Brain microvascular endothelial cell (primary cell): ENCODE results near the gene TLX2.

ENCODE experiments used
- DNase-seq: peaks from one replicate; pipeline ENCODE4 v3.0.0-alpha.2; 2020
- H3K27ac ChIP-seq: fragments of 250-450 bp; sonication (Bioruptor Pico); 2 replicates; pipeline ENCODE4 v1.5.1; 2020; ENCODE audit warnings: mild to moderate bottlenecking, moderate library complexity
- H3K27me3 ChIP-seq: fragments of 250-450 bp; sonication (Bioruptor Pico); replicated peaks from 2 replicates; pipeline ENCODE4 v1.5.1; 2020; ENCODE audit warnings: mild to moderate bottlenecking
- H3K36me3 ChIP-seq: fragments of 250-450 bp; sonication (Bioruptor Pico); replicated peaks from 2 replicates; pipeline ENCODE4 v1.5.1; 2020; ENCODE audit warnings: mild to moderate bottlenecking
- H3K4me3 ChIP-seq: 2 replicates; pipeline ENCODE4 v1.5.1; 2011; ENCODE audit warnings: low read depth, mild to moderate bottlenecking, control low read depth, low read length, moderate library complexity
- in situ Hi-C: cut with HindIII; loops from 2 replicates; pipeline ENCODE4 v1.10.0; 2017; ENCODE audit warnings: low sequenced_read_pairs, low pct_ligation_motif_present
- TF ChIP-seq, protein P1 (sequence below): IDR thresholded peaks from 2 replicates; pipeline ENCODE4 v1.5.1; 2011; ENCODE audit warnings: low read depth, mild to moderate bottlenecking, moderate library complexity, low read length, control low read depth, inconsistent platforms; ENCODE audit errors: missing control alignments

TLX2 gene

DNA sequence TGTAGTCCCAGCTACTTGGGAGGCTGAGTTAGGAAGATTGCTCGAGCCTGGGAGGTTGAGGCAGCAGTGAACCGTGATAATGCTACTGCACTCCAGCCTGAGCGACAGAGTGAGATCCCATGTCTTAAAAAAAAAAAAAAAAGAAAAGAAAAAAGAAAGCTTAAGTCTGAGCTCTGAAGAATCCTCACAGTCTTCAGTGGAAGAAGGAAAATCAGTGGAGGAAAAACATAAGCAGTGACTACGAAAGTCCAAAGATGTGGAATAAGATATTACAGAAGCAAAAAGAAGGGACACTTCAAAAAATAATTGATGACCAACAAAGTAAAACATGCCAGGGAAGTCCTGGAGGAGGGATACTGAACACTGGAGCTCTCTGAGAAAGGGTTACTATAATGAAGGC lies 4.0 kb upstream of the TLX2 start:
- H3K4me3 ChIP-seq, result no peak overlapping the region
- H3K27ac ChIP-seq, result no peak overlapping the region
- TF ChIP-seq, protein P1, sequence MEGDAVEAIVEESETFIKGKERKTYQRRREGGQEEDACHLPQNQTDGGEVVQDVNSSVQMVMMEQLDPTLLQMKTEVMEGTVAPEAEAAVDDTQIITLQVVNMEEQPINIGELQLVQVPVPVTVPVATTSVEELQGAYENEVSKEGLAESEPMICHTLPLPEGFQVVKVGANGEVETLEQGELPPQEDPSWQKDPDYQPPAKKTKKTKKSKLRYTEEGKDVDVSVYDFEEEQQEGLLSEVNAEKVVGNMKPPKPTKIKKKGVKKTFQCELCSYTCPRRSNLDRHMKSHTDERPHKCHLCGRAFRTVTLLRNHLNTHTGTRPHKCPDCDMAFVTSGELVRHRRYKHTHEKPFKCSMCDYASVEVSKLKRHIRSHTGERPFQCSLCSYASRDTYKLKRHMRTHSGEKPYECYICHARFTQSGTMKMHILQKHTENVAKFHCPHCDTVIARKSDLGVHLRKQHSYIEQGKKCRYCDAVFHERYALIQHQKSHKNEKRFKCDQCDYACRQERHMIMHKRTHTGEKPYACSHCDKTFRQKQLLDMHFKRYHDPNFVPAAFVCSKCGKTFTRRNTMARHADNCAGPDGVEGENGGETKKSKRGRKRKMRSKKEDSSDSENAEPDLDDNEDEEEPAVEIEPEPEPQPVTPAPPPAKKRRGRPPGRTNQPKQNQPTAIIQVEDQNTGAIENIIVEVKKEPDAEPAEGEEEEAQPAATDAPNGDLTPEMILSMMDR, result no peak
- in situ Hi-C loops, result no loop called here
- peaks cover 42% of the 10 kb centered on the region for H3K27me3 ChIP-seq
- H3K36me3 ChIP-seq, result peaks cover 7% of the 10 kb centered on the region
- no peak for DNase-seq

DNA sequence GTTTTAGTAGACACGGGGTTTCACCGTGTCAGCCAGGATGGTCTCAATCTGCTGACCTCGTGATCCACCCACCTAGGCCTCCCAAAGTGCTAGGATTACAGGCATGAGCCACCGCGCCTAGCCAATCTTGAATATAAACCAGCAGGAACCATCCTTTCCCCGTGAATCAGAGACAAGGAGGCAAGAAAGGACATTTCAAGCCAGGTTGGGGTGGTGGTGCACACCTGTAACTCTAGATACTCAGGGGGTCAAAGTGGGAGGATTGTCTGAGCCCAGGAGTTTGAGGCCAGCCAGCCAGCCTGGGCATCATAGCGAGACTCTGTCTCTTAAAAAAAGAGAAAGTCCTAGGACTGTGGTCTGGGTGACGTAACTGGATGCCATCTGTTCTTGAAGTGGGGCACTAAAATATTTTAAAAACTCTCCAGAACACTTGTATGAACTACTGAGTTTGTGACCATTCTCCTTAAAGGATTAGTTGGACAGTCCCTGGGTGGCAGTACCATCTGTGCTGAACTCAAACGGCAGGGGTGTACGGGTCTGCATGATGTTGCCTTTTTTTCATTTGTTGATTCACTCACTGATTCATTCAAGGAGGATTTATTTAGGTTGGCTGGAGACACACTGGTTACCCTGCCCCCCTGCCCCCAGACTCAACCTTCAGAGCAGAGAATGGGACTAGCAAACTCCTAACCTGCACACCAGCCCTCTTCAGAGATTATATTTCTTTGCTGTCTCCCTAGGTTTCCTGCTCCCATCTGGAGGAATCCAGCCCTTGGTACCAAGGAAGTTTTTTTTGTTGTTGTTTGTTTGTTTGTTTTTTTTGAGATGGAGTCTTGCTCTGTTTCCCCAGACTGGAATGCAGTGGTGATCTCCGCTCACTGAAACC lies 2.9 kb upstream of the TLX2 start:
- no peak for DNase-seq
- Histone ChIP-seq H3K36me3 (no peaks in the 10 kb centered on the region), H3K27me3 (peaks cover 52% of the 10 kb centered on the region), H3K4me3 (no peak overlapping the region), H3K27ac (no peak overlapping the region)
- TF ChIP-seq, protein P1, result no peak
- in situ Hi-C loops, result no loop called here

DNA sequence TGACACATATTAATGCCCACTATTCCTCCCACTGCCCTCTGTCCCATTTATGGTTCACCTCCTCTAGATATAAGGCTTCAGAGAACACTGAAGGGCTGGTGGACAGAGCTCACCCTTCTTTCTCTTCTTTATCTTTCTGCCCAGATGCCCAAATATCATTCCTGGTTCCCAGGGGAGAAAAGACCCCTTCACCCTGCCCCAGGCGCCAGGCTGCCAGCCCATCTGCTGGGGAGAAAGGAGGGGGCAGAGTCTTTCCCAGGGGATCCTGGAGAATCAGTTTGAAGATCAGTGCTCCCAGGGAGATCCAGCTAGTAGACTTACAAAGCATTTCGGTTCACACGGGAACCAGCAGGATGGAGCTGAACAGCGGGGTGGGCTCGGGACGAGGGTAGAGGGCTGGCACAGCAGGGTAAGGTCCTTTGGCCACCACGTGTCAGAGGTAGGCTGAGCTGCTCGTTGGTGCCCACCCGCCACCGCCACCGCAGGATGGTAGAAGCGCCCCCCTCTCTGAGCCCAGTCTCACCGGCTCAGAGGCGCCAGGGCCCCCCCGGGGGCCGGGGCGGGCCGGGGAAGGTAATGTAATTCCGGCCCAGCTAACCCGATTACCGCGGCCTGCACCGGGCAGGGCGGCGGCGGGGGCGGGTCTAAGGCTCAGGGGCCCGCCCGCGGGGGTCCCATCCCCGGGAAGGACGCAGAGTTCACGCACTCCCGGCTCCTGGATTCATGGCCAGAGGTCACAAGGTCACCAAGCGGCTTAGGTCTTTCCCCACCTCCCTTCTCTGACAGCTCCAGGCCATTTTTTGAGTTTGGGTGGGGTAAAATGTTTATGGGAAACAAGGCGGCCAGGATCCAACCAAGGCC lies 1.3 kb upstream of the TLX2 start:
- peaks cover 61% of the 10 kb centered on the region for H3K27me3 ChIP-seq
- H3K27ac ChIP-seq, result no peak overlapping the region
- DNase-seq, result no peak
- H3K4me3 ChIP-seq, result no peak overlapping the region
- TF ChIP-seq, protein P1, result no peak
- in situ Hi-C loops, result no loop called here
- no peaks in the 10 kb centered on the region for H3K36me3 ChIP-seq

DNA sequence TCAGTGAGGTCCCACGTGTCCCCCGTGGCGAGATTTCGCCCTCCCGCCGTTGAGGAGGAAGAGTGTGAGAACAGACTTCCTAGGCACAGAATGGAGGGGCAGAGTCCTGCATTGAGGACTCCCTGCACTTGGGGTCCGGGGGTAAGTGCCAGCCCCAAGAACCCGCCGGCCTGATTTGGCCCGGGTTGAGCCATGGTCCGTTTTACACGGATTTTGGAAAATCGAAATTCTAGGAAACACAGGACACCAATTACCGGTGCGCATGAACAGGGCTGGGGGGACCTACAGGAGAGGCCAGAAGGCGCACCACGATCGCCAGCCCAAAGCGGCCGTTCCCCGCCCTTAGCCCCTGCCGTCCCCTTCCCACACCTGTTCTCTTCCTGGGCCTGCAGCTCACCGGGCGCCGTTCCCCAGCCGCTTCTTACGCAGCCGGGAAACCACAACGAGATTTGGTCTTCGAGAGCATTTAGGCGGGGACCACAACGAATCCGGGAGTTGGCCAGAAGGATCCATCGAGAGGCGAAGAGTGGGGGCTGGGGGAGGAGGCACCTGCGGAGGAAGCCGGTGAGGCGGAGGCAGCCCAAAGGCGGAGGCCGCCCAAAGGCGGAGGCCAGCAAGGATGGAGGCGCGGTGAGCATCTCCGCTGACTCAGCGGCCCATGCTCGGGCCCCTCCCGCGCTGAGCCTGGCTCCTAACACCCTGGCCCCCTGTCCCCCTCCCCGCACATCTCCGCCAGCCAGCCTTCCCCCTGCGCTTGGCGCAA lies 464 bp upstream of the TLX2 start:
- DNase-seq, result no peak
- Histone ChIP-seq H3K36me3 (no peaks in the 10 kb centered on the region), H3K27me3 (peaks cover 61% of the 10 kb centered on the region), H3K27ac (no peak overlapping the region), H3K4me3 (no peak overlapping the region)
- in situ Hi-C loops, result no loop called here
- TF ChIP-seq, protein P1, result no peak

DNA sequence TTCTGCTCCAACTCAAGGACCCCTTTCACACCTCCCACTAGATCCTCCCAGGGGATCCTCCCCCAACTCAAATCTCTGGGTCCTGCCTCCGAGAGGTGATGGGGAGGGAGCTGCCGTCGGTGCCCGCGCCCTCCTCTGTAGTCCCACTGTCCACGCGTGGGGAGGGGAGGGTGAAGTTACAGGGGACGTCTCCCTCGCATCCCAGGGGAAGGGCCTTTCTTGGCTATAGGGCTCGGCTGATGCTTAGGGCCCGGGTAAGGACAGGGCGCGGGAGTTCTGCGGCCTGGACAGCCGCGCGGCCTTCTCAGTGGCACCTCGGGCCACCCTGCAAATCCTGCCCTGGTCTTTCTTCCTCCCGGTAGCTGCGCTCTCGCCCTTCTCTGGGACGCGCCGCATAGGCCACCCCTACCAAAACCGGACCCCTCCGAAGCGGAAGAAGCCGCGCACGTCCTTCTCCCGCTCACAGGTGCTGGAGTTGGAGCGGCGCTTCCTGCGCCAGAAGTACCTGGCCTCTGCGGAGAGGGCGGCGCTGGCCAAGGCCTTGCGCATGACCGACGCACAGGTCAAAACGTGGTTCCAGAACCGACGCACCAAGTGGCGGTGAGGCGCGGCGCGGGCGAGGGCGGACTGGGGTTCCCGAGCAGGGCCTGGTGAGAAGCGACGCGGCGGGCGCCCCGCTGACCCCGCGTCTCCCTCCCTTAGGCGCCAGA lies 1.2 kb downstream of the TLX2 start:
- Histone ChIP-seq H3K4me3 (no peak overlapping the region), H3K27ac (no peak overlapping the region), H3K36me3 (no peaks in the 10 kb centered on the region), H3K27me3 (peaks cover 72% of the 10 kb centered on the region)
- TF ChIP-seq, protein P1, result no peak
- in situ Hi-C loops, result no loop called here
- no peak for DNase-seq
